Neural cell (in vitro differentiated cells): Measurements from ENCODE around the gene PIGL.

Source experiments
- EZH2 ChIP-seq: fragments of 200-600, 300-800 bp; shearing (Covaris generic), sonication (generic); IDR thresholded peaks from 2 replicates; pipeline ENCODE4 v1.6.1; 2014; ENCODE audit warnings: antibody characterized with exemption, low read length, borderline replicate concordance, mild to moderate bottlenecking; ENCODE audit not compliant: insufficient read depth, poor library complexity, severe bottlenecking
- POLR2AphosphoS5 ChIP-seq: IDR thresholded peaks from 2 replicates; pipeline ENCODE4 v1.6.1; 2012
- RAD21 ChIP-seq: fragments of 450-650 bp; conservative IDR thresholded peaks from 2 replicates; pipeline ENCODE4 v1.6.1; 2014; ENCODE audit warnings: antibody characterized with exemption, mild to moderate bottlenecking, moderate library complexity
- TAF1 ChIP-seq: IDR thresholded peaks from 2 replicates; pipeline ENCODE4 v1.6.1; 2012; ENCODE audit warnings: low read depth
- TF ChIP-seq, protein P1 (sequence below): fragments of 450-650 bp; IDR thresholded peaks from 2 replicates; pipeline ENCODE4 v1.5.1; 2014; ENCODE audit warnings: antibody characterized with exemption, mild to moderate bottlenecking, moderate library complexity; ENCODE audit not compliant: poor library complexity, severe bottlenecking
- TF ChIP-seq, protein P2 (sequence below): IDR thresholded peaks from 2 replicates; pipeline ENCODE4 v1.6.1; 2012; ENCODE audit warnings: borderline replicate concordance

DNA sequence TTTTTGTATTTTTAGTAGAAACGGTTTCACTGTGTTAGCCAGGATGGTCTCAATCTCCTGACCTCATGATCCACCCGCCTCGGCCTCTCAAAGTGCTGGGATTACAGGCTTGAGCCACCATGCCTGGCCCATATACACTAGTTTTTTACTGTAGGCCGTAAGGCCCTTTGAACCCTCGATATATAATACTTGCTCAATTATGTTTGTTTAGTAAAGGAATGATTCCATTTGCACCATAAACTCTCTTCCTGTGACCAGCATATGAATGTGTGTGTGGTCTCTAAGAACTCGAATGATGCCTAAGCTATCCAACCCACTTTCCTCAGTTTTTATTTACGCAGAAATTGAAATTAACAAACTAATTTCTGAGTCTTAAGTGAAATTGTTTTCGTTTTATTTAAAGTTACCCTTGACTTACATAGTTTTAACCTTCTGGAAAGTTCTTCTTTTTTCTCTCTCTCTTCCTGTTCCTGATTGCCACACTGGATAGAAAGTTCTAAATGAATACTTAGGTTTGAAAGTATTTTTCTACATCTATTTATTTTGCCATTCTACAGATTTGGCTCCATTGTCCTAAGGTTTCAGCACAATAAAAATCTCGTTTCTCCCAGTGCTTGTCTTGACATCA, 37.9 kb downstream of the PIGL start:
- TF ChIP-seq, protein P1, sequence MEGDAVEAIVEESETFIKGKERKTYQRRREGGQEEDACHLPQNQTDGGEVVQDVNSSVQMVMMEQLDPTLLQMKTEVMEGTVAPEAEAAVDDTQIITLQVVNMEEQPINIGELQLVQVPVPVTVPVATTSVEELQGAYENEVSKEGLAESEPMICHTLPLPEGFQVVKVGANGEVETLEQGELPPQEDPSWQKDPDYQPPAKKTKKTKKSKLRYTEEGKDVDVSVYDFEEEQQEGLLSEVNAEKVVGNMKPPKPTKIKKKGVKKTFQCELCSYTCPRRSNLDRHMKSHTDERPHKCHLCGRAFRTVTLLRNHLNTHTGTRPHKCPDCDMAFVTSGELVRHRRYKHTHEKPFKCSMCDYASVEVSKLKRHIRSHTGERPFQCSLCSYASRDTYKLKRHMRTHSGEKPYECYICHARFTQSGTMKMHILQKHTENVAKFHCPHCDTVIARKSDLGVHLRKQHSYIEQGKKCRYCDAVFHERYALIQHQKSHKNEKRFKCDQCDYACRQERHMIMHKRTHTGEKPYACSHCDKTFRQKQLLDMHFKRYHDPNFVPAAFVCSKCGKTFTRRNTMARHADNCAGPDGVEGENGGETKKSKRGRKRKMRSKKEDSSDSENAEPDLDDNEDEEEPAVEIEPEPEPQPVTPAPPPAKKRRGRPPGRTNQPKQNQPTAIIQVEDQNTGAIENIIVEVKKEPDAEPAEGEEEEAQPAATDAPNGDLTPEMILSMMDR: no peak
- TF ChIP-seq POLR2AphosphoS5 (no peak), RAD21 (no peak), EZH2 (no peak), TAF1 (no peak)
- TF ChIP-seq, protein P2, sequence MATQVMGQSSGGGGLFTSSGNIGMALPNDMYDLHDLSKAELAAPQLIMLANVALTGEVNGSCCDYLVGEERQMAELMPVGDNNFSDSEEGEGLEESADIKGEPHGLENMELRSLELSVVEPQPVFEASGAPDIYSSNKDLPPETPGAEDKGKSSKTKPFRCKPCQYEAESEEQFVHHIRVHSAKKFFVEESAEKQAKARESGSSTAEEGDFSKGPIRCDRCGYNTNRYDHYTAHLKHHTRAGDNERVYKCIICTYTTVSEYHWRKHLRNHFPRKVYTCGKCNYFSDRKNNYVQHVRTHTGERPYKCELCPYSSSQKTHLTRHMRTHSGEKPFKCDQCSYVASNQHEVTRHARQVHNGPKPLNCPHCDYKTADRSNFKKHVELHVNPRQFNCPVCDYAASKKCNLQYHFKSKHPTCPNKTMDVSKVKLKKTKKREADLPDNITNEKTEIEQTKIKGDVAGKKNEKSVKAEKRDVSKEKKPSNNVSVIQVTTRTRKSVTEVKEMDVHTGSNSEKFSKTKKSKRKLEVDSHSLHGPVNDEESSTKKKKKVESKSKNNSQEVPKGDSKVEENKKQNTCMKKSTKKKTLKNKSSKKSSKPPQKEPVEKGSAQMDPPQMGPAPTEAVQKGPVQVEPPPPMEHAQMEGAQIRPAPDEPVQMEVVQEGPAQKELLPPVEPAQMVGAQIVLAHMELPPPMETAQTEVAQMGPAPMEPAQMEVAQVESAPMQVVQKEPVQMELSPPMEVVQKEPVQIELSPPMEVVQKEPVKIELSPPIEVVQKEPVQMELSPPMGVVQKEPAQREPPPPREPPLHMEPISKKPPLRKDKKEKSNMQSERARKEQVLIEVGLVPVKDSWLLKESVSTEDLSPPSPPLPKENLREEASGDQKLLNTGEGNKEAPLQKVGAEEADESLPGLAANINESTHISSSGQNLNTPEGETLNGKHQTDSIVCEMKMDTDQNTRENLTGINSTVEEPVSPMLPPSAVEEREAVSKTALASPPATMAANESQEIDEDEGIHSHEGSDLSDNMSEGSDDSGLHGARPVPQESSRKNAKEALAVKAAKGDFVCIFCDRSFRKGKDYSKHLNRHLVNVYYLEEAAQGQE: no peak
